Right atrium auricular region (tissue), 2 donors: ENCODE results near the gene LRRFIP1. TPM values are rescaled to one million over a fixed set of nuclear protein-coding genes. Genes with fewer than 3 reads are reported as not detected.
"Not testable (repeated sequence)": the region's sequence is repeated elsewhere in the genome, so short reads cannot be mapped to it uniquely, and the experiment has no call there.

Source experiments
- DNase-seq: peaks from one replicate; pipeline ENCODE4 v3.0.0-alpha.2; 2019; ENCODE audit warnings: low spot score
- H3K27ac ChIP-seq, 2 donors: fragments of 200-600 bp; sonication (generic); 1 replicate in 1 of 2; 2 replicates in 1 of 2; pipeline ENCODE4 v1.5.1; 2016 to 2019
- H3K27me3 ChIP-seq, 2 donors: fragments of 200-600 bp; sonication (generic); one replicate each; pipeline versions ENCODE4 v1.5.1 to v1.6.0; 2017 to 2019
- H3K36me3 ChIP-seq: fragments of 200-600 bp; sonication (generic); one replicate; pipeline ENCODE4 v1.5.1; 2016
- H3K4me1 ChIP-seq, 2 donors: fragments of 200-600 bp; sonication (generic); one replicate each; pipeline versions ENCODE4 v1.5.1 to v1.6.0; 2017 to 2019
- H3K4me3 ChIP-seq, 2 donors: fragments of 200-600 bp; sonication (generic); 1 replicate in 1 of 2; 2 replicates in 1 of 2; pipeline ENCODE4 v1.5.1; 2017 to 2019; ENCODE audit warnings: mild to moderate bottlenecking in 1 of 2, moderate library complexity in 1 of 2
- H3K9me3 ChIP-seq, 2 donors: fragments of 200-600 bp; sonication (generic); one replicate each; pipeline ENCODE4 v1.5.1; 2019
- CTCF ChIP-seq, 2 donors: fragments of 200-600 bp; sonication (generic); IDR thresholded peaks; one replicate each; pipeline ENCODE4 v1.5.1; 2019; ENCODE audit warnings: antibody characterized with exemption in 2 of 2
- total RNA-seq, 2 donors: library from RNA; depleted of rRNA; stranded (reverse); fragments of >200 nt; gene quantifications; one replicate each; pipeline ENCODE4 v1.1.0, GENCODE V29; 2016

Gene LRRFIP1
- total RNA-seq, 2 donors from 2014 or later = 71.2 to 88.5 TPM

- H3K4me1 ChIP-seq = peaks cover 0 to 26% of the 10 kb centered on the region in 2 donors
- no peak overlapping the region for H3K4me3 ChIP-seq
- H3K9me3 ChIP-seq = no peaks in the 10 kb centered on the region
- peaks cover 44% of the 10 kb centered on the region for H3K36me3 ChIP-seq
- no peaks in the 10 kb centered on the region for H3K27me3 ChIP-seq
- no peak for DNase-seq
- no peak for TF ChIP-seq CTCF (IDR thresholded peaks at IDR 0.05)
- no peak overlapping the region for H3K27ac ChIP-seq
These were observed 119.1 kb downstream of the LRRFIP1 start for GRCh38 chr2:237746302-237747080.

- Histone ChIP-seq H3K4me3 (no peak overlapping the region), H3K9me3 (no peaks in the 10 kb centered on the region), H3K27me3 (no peaks in the 10 kb centered on the region), H3K36me3 (peaks cover 51% of the 10 kb centered on the region), H3K27ac (no peak overlapping the region), H3K4me1 (peaks cover 0 to 26% of the 10 kb centered on the region in 2 donors)
- TF ChIP-seq CTCF (IDR thresholded peaks at IDR 0.05) = no peak
- DNase-seq = no peak
These were observed 119.8 kb downstream of the LRRFIP1 start for GRCh38 chr2:237747189-237747588.

GRCh38 chr2:237749002-237749401 lies 121.6 kb downstream of the LRRFIP1 start:
- TF ChIP-seq CTCF (IDR thresholded peaks at IDR 0.05) = no peak
- H3K36me3 ChIP-seq = peaks cover 69% of the 10 kb centered on the region
- DNase-seq = no peak

GRCh38 chr2:237749961-237750360 lies 122.6 kb downstream of the LRRFIP1 start:
- DNase-seq = no peak
- no peaks in the 10 kb centered on the region for H3K27me3 ChIP-seq
- H3K9me3 ChIP-seq = no peaks in the 10 kb centered on the region
- no peak overlapping the region for H3K27ac ChIP-seq
- H3K36me3 ChIP-seq = peaks cover 79% of the 10 kb centered on the region
- TF ChIP-seq CTCF (IDR thresholded peaks at IDR 0.05) = no peak
- H3K4me3 ChIP-seq = no peak overlapping the region
- peaks cover 0 to 7% of the 10 kb centered on the region in 2 donors for H3K4me1 ChIP-seq

More at GRCh38 chr2:237749002-237749401, 121.6 kb downstream of the LRRFIP1 start:
- no peak overlapping the region for H3K27ac ChIP-seq
- no peaks in the 10 kb centered on the region for H3K9me3 ChIP-seq
- no peaks in the 10 kb centered on the region for H3K27me3 ChIP-seq
- peaks cover 0 to 16% of the 10 kb centered on the region in 2 donors for H3K4me1 ChIP-seq
- no peak overlapping the region for H3K4me3 ChIP-seq

- H3K27me3 ChIP-seq, DNase-seq, H3K27ac ChIP-seq, H3K4me1 ChIP-seq, H3K4me3 ChIP-seq, H3K9me3 ChIP-seq: not testable (repeated sequence)
- H3K36me3 ChIP-seq = peaks cover 84% of the 10 kb centered on the region
These were observed 123.1 kb downstream of the LRRFIP1 start for GRCh38 chr2:237750441-237750840.

- no peak for DNase-seq
- H3K36me3 ChIP-seq = peaks cover 97% of the 10 kb centered on the region
- TF ChIP-seq CTCF (IDR thresholded peaks at IDR 0.05) = no peak
These were observed 125.4 kb downstream of the LRRFIP1 start for GRCh38 chr2:237752761-237753165.

More at GRCh38 chr2:237752761-237753165, 125.4 kb downstream of the LRRFIP1 start:
- no peak overlapping the region for H3K4me3 ChIP-seq
- H3K27me3 ChIP-seq = no peaks in the 10 kb centered on the region
- H3K27ac ChIP-seq = no peak overlapping the region
- no peaks in the 10 kb centered on the region for H3K9me3 ChIP-seq
- H3K4me1 ChIP-seq = no peaks in the 10 kb centered on the region
